HUES64 (cell line): ENCODE results near the gene EZH2.

Experiments used
- H3K27ac ChIP-seq: 2 replicates; pipeline ENCODE4 v1.7.0; 2013; ENCODE audit warnings: low read depth, low read length, inconsistent platforms
- H3K27me3 ChIP-seq: 2 replicates; pipeline ENCODE4 v1.6.1; 2013; ENCODE audit warnings: mild to moderate bottlenecking, low read length; ENCODE audit not compliant: insufficient read depth
- H3K36me3 ChIP-seq: 2 replicates; pipeline ENCODE4 v1.6.1; 2013; ENCODE audit warnings: mild to moderate bottlenecking, low read length; ENCODE audit not compliant: insufficient read depth
- H3K4me1 ChIP-seq: 2 replicates; pipeline ENCODE4 v1.6.1; 2013; ENCODE audit warnings: mild to moderate bottlenecking, low read length, moderate library complexity; ENCODE audit not compliant: insufficient read depth
- H3K4me3 ChIP-seq: 2 replicates; pipeline ENCODE4 v1.5.1; 2013; ENCODE audit warnings: mild to moderate bottlenecking, low read length, moderate library complexity
- H3K9ac ChIP-seq: 2 replicates; pipeline ENCODE4 v1.6.1; 2013; ENCODE audit warnings: mild to moderate bottlenecking, low read depth, low read length
- H3K9me3 ChIP-seq: 2 replicates; pipeline ENCODE4 v1.6.1; 2013; ENCODE audit warnings: low read depth, low read length; ENCODE audit not compliant: insufficient read depth
- WGBS: fragments of 150-250, 120-280 bp; methylation state at CpG from one replicate; pipeline ENCODE4 v1.1.7; 2013; ENCODE audit warnings: missing lambda C conversion rate; 5-methylcytosine and 5-hydroxymethylcytosine counted together

EZH2 gene

DNA sequence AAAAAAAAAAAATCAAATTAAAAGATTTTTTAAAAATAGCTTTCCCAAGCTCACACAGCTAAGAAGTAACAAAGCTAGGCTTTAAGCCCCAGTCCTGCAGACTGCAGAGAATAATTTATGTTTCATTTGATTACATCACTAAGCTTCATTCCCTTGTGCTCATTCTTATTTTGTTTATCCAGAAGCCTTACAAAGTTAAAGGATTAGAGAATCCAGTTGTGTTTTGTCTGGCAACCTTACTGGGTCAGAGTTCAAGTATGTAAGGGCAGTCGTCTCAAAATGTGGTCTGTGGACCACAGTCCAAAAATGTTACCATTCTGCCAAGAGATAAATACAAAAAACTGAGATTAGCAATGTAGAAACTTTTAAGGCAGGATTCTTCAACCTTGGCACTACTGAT is 32.1 kb upstream of the EZH2 start:
- WGBS: 92% methylated on average over 1 of the region's 1 CpG
- no peak overlapping the region for H3K9ac ChIP-seq
- no peaks in the 10 kb centered on the region for H3K9me3 ChIP-seq
- H3K4me1 ChIP-seq: peaks cover 5% of the 10 kb centered on the region; the same call in 1 of the 2 replicates
- H3K36me3 ChIP-seq: no peaks in the 10 kb centered on the region
- H3K4me3 ChIP-seq: no peak overlapping the region
- no peaks in the 10 kb centered on the region for H3K27me3 ChIP-seq
- H3K27ac ChIP-seq: no peak overlapping the region

DNA sequence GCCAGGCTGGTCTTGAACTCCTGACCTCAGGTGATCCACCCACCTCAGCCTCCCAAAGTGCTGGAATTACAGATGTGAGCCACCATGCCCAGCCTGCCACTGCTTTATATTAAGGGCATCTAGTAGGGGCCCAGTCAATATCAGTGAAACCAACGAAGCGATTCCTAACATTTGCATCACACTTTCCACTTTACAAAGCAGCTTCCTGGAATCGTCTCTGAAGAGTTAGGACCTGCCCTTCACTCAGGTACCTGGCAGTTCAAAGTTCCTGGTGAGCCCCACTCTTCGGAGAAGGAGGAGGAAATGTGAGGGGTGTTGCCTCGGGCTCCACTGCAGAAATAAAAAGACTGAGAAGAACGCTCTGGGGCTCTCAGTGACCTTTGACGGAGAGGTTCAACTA is 31.1 kb upstream of the EZH2 start:
- H3K4me1 ChIP-seq: peaks cover 11% of the 10 kb centered on the region
- no peak overlapping the region for H3K4me3 ChIP-seq
- no peak overlapping the region for H3K9ac ChIP-seq
- no peaks in the 10 kb centered on the region for H3K9me3 ChIP-seq
- no peaks in the 10 kb centered on the region for H3K27me3 ChIP-seq
- 85% methylated on average over 7 of the region's 7 CpGs for WGBS
- no peaks in the 10 kb centered on the region for H3K36me3 ChIP-seq
- H3K27ac ChIP-seq: no peak overlapping the region

DNA sequence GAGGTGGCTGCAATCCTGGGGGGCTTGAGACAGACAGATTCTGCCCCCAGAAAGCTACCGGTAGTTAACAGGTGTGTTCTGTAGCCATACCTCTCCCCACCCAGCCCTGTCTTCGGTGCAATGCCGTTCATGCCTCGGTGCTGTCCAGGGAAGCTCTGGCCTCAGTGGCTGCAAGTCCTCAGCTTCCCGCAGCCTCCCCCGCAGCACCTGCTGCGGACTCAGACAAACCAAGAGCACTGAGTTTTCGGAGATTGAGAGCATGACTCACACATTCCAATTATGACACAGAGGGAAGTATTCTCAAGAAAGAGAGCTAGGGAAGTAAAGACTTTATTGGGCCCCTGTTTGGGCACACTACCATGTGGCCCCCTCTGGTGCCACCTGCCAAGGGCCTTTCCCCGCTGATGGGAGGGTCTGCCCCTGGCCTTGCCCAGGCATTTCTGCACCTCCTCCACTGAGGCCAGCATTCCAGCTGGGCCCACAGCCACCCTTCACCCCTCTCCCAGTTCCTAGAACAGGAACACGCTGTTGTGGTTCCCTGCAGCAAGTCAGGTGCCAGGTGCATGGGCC is 30.2 kb upstream of the EZH2 start:
- Histone ChIP-seq H3K4me3 (no peak overlapping the region), H3K4me1 (peaks cover 11% of the 10 kb centered on the region), H3K9me3 (no peaks in the 10 kb centered on the region), H3K27me3 (no peaks in the 10 kb centered on the region), H3K36me3 (no peaks in the 10 kb centered on the region), H3K9ac (no peak overlapping the region), H3K27ac (no peak overlapping the region)
- 76% methylated on average over 10 of the region's 10 CpGs for WGBS

DNA sequence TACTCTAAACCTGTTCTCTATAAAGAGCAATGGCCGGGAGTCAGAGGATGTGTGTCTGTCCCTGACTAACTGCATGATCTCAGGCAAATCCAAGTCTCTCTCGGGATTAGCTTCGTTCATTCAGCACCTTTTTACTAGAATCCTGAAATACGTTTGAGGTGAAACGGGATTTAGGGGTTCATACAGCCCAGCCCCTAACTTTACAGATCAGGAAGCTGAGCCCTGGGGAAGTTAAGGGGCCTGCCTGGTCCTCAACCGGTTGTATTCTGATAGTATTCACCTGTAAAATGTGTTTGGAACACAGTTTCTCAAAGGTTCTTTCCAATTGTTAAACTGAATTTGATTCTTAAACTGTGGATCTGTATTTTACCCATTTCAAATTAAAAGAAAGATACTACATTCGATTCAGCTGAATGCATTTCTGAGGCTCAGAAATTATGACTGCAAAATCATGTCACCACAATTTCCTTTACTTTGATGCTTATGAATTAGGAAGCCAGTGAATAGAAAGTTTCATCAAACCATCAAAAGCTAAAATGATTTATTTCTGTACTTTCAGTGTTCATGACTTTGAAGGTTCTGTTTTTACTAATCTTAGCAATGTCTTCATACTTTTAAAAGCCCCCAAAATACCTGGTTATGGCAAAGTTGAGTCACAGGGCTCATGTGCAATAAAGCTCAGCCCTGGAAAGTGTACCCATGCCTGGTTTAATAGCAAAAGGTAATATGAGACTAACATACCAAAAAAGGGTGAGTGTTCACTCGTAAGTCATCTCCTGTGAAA is 28.9 kb upstream of the EZH2 start:
- H3K36me3 ChIP-seq: no peaks in the 10 kb centered on the region
- no peak overlapping the region for H3K9ac ChIP-seq
- H3K9me3 ChIP-seq: no peaks in the 10 kb centered on the region
- H3K27ac ChIP-seq: no peak overlapping the region
- 93% methylated on average over 8 of the region's 8 CpGs for WGBS
- H3K27me3 ChIP-seq: no peaks in the 10 kb centered on the region
- peaks cover 23% of the 10 kb centered on the region for H3K4me1 ChIP-seq
- no peak overlapping the region for H3K4me3 ChIP-seq

DNA sequence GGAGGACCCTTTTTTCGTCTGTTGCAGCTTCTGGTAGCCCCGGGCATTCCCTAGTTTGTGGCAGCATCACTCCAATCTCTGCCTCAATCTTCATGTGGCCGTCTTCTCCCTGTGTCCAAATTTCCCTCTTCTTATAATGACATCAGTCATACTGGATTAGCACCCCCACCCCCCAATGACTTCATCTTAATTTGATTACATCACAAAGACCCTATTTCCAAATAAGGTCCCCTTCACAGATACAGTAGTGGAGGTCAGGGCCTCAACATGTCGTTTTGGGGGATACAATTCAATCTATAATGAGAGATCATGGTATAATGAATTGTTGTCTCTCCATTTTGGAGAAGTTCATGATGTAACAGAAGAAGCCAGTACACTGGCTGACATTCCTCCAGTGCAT is 28.1 kb upstream of the EZH2 start:
- Histone ChIP-seq H3K9ac (no peak overlapping the region), H3K4me1 (peaks cover 23% of the 10 kb centered on the region)
- 88% methylated on average over 4 of the region's 4 CpGs for WGBS

DNA sequence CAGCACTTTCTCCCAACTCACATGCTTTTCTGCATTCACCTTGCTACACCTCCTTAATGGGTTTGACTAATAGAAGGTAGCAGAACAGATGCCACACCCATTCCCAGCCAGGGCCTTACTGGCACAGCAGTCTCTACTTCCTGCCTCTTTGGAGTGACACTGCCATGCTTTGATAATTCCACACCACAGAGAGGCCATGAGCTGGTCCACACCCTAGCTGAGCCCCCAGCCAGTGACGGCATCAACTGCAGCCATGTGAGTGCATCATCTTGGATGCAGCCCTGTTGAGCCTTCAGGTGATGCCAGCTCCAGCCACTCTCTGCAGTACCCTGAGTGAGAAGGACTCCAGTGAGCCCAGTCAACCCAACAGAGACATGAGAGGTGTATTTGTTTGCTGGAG is 27.5 kb upstream of the EZH2 start:
- no peak overlapping the region for H3K4me3 ChIP-seq
- H3K9ac ChIP-seq: no peak overlapping the region
- no peaks in the 10 kb centered on the region for H3K36me3 ChIP-seq
- no peaks in the 10 kb centered on the region for H3K9me3 ChIP-seq
- 98% methylated on average over 1 of the region's 1 CpG for WGBS
- H3K27me3 ChIP-seq: no peaks in the 10 kb centered on the region
- H3K4me1 ChIP-seq: peaks cover 23% of the 10 kb centered on the region
- H3K27ac ChIP-seq: no peak overlapping the region

More for the DNA sequence above, 28.1 kb upstream of the EZH2 start:
- Histone ChIP-seq H3K36me3 (no peaks in the 10 kb centered on the region), H3K9me3 (no peaks in the 10 kb centered on the region), H3K4me3 (no peak overlapping the region), H3K27ac (no peak overlapping the region), H3K27me3 (no peaks in the 10 kb centered on the region)

DNA sequence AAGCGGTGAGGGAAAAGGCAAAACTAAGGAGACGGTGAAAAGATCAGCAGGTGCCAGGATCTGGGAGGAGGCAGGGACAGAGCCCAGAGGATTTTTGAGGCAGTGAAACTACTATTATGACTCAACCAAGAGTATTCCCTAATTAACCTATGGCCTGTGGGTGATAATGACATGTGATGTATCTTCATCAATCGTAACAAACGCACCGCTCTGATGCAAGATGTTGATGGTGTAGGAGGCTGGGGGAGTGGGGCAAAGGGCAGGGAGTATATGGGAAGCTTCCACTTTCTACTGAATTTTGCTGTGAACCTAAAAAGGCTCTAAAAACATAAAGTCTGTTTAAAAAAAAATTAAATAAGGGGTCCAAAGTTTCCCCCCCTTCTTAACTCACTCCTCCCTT is 25.5 kb upstream of the EZH2 start:
- Histone ChIP-seq H3K4me1 (peaks cover 28% of the 10 kb centered on the region), H3K36me3 (no peaks in the 10 kb centered on the region), H3K27me3 (no peaks in the 10 kb centered on the region), H3K9me3 (no peaks in the 10 kb centered on the region), H3K9ac (no peak overlapping the region), H3K4me3 (no peak overlapping the region), H3K27ac (no peak overlapping the region)
- 87% methylated on average over 5 of the region's 5 CpGs for WGBS

DNA sequence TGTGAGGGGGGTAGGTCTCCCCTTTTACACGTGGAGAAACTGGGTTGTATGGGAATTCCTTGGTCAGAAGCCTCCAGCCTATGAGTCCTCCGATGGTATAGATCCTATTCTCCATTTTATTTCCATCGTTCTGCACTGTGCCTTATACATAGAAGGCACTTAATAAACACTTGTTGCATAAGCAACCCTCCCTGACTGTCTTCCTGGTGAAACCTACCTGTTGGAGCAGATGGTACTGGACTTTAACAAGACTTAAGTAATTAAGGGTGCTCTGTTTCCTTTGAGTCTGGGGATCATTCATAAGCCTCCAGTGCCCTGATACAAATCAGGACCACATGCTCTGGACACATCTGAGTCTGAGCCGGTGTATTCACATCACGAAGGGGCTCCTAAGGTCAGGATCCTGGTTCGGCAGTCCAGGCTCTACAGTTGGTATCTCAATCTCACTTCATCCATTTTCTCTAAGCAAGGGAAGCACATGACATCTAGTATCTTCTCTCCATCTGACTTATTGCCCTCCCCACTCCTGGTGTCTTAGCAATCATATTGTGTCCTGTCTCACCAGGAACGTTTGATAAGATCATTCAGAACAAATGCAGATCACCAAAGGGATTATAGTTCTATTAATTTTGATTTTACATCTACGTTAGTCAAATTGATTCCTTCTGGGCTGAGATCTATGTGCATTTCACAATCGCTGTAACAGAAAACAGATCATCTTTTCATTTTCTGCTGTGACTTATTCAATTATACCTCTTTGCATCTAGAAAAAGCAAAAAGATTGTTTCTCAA is 22.8 kb upstream of the EZH2 start:
- Histone ChIP-seq H3K27me3 (no peaks in the 10 kb centered on the region), H3K9me3 (no peaks in the 10 kb centered on the region), H3K9ac (no peak overlapping the region), H3K4me3 (no peak overlapping the region), H3K27ac (no peak overlapping the region), H3K4me1 (peaks cover 25% of the 10 kb centered on the region; the same call in 1 of the 2 replicates), H3K36me3 (no peaks in the 10 kb centered on the region)
- WGBS: 92% methylated on average over 9 of the region's 9 CpGs

DNA sequence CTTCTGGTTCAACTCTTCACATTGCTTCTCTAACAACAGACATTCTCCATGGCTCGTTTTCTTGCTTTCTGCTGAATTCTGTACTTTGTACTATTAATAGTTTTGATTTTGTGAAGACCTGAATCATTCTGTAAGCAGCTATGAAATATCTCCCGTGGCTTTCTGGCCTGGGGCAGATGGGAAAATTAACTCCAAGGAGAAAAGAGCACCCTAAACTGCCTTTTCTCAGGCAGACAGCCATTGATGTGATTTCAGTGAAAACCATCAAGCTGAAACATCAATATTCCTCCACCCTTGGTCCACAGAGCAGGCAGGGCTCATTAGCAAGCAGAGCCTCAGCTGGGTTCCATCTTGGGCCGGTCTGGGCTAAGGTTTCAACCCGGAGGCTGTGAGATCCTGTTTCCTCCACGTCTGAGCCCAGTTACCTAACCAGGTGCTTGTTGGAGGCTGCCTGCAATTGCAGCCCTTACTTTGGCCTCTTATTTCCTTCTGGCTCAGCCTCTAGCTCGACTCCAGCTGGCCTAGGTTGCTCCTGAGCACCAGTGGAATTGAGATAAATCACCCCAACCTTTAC is 21.1 kb upstream of the EZH2 start:
- 55% methylated on average over 6 of the region's 6 CpGs for WGBS
- peaks cover 19% of the 10 kb centered on the region; the same call in 1 of the 2 replicates for H3K4me1 ChIP-seq
- H3K9ac ChIP-seq: no peak overlapping the region
- H3K36me3 ChIP-seq: no peaks in the 10 kb centered on the region
- no peak overlapping the region for H3K4me3 ChIP-seq
- H3K27ac ChIP-seq: no peak overlapping the region
- no peaks in the 10 kb centered on the region for H3K9me3 ChIP-seq
- H3K27me3 ChIP-seq: no peaks in the 10 kb centered on the region

DNA sequence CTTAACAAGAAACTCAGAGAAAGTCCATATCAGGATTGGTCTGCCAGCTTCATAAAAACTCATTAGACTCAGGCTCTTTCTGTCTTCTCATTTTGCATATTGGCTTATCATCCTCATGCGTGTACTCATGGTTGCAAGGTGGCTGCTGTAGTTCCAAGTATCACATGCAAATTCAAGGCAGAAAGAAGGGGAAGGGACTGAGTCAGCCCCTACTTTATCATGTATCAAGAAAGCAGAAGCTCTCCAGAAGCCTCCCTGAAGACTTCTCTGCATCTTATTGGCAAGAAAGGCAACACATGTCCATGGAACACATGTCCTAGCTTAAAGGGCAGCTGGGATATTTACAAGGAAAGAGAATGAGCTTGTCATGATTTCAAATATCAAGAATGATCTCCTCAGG is 19.4 kb upstream of the EZH2 start:
- Histone ChIP-seq H3K9ac (no peak overlapping the region), H3K27me3 (no peaks in the 10 kb centered on the region), H3K36me3 (no peaks in the 10 kb centered on the region), H3K27ac (no peak overlapping the region), H3K4me1 (peaks cover 11% of the 10 kb centered on the region; the same call in 1 of the 2 replicates), H3K4me3 (no peak overlapping the region), H3K9me3 (no peaks in the 10 kb centered on the region)
- WGBS: 91% methylated on average over 1 of the region's 1 CpG

DNA sequence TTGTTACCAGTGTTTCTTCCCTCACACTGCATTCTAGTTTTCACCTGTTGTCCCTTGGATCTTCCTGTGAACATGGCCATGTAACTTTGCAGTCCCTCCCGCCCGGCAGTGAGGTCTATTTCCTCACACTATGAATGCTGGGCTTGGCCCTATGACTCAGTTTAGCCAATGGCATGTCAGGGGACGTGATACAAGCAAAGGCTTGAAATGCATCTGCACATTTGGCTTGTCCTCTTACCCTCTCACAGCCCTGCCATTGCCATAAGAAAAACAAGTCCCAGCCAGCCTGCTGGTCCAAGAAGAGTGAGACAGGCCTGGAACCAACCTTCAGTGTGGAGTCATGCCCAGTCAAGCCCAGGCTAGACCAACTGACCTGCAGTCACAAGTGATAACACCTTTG is 17.1 kb upstream of the EZH2 start:
- Histone ChIP-seq H3K27me3 (no peaks in the 10 kb centered on the region), H3K4me3 (no peak overlapping the region), H3K9ac (no peak overlapping the region), H3K9me3 (no peaks in the 10 kb centered on the region), H3K27ac (no peak overlapping the region), H3K36me3 (no peaks in the 10 kb centered on the region), H3K4me1 (peaks cover 7% of the 10 kb centered on the region; the same call in 1 of the 2 replicates)
- 91% methylated on average over 3 of the region's 3 CpGs for WGBS
